ENCODE measurements around the gene SNX15.
A peak's percentile ranks its signal among the peaks of the same experiment; 100 is the strongest.
"Not testable (repeated sequence)": the region's sequence is repeated elsewhere in the genome, so short reads cannot be mapped to it uniquely, and the experiment has no call there.

The SNX15 gene

DNA sequence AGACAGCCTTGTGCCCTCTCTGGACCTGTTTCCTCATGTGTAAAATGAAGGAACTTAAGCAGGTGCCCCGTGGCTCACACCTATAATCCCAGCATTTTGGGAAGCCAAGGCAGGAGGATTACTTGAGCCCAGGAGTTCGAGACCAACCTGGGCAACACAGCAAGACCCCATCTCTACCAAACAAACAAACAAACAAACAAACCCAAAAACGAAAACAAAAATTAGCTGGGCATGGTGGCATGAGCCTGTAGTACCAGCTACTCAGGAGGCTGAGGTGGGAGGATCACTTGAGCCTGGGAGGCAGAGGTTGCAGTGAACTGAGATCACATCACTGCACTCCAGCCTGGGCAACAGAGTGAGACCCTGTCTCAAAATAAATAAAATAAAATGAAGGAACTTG lies 23.3 kb upstream of the SNX15 start:
- not testable (repeated sequence) for H3K9me3 Mint-ChIP-seq

GRCh38 chr11:65008016-65008415 lies 19.2 kb upstream of the SNX15 start:
- Mint-ChIP-seq H3K27ac (no peak overlapping the region), H3K36me3 (ENCODE audit: low read depth) (no peaks in the 10 kb centered on the region), H3K9me3 (no peaks in the 10 kb centered on the region), H3K4me3 (no peak overlapping the region), H3K27me3 (ENCODE audit: low read depth) (no peaks in the 10 kb centered on the region), H3K4me1 (ENCODE audit: low read depth) (peaks cover 3% of the 10 kb centered on the region)

More for the DNA sequence above, 23.3 kb upstream of the SNX15 start:
- H3K4me3 Mint-ChIP-seq; H3K4me1 Mint-ChIP-seq (ENCODE audit: low read depth); H3K27ac Mint-ChIP-seq; H3K27me3 Mint-ChIP-seq (ENCODE audit: low read depth); H3K36me3 Mint-ChIP-seq (ENCODE audit: low read depth): not testable (repeated sequence)

GRCh38 chr11:65008873-65009272 lies 18.4 kb upstream of the SNX15 start:
- H3K27ac Mint-ChIP-seq: no peak overlapping the region
- no peaks in the 10 kb centered on the region for H3K27me3 Mint-ChIP-seq (ENCODE audit: low read depth)
- no peak overlapping the region for H3K4me3 Mint-ChIP-seq
- no peaks in the 10 kb centered on the region for H3K9me3 Mint-ChIP-seq
- H3K4me1 Mint-ChIP-seq (ENCODE audit: low read depth): peaks cover 9% of the 10 kb centered on the region
- no peaks in the 10 kb centered on the region for H3K36me3 Mint-ChIP-seq (ENCODE audit: low read depth)

GRCh38 chr11:65013130-65013887 lies 13.9 kb upstream of the SNX15 start:
- Mint-ChIP-seq H3K4me1 (ENCODE audit: low read depth) (peaks cover 22% of the 10 kb centered on the region), H3K4me3 (peak overlapping the region; percentile 88), H3K36me3 (ENCODE audit: low read depth) (peaks cover 11% of the 10 kb centered on the region), H3K9me3 (no peaks in the 10 kb centered on the region), H3K27ac (peak overlapping the region; percentile 96), H3K27me3 (ENCODE audit: low read depth) (no peaks in the 10 kb centered on the region)

- no peaks in the 10 kb centered on the region for H3K9me3 Mint-ChIP-seq
- peak within 1 kb of the TSS; percentile 96 for H3K27ac Mint-ChIP-seq
- H3K4me3 Mint-ChIP-seq: peak within 1 kb of the TSS; percentile 89
- no peaks in the 10 kb centered on the region for H3K27me3 Mint-ChIP-seq (ENCODE audit: low read depth)
- H3K36me3 Mint-ChIP-seq (ENCODE audit: low read depth): peaks cover 11% of the 10 kb centered on the region
- H3K4me1 Mint-ChIP-seq (ENCODE audit: low read depth): peaks cover 22% of the 10 kb centered on the region
Measured at GRCh38 chr11:65013888-65014725, 13.1 kb upstream of the SNX15 start, which contains the start of gene ARL2. TSS of gene ARL2 (plus strand) at chr11:65014160. CDS start at chr11:65014208, 48 bp downstream.

DNA sequence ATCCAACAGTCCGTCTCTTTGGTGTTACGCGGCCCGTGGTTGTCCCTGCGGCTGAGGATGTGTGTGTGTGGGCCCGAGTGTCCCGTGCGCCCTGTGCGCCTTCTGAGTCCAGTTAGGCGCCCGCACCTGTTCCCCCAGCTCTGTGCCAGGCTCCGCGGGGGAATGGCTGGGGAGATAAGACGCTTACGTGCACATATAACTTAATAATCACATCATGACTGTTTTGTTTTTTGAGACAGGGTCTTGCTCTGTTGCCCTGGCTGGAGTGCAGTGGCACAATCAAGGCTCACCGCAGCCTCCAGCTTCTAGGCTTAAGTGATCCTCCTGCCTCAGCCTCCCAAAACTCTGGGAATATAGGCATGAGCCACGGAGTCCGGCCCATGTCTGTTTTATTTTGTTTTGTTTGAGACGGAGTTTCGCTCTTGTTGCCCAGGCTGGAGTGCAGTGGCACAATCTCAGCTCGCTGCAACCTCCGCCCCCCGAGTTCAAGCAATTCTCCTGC lies 12.5 kb upstream of the SNX15 start:
- Mint-ChIP-seq H3K27ac (peak overlapping the region; percentile 90), H3K4me1 (ENCODE audit: low read depth) (peaks cover 22% of the 10 kb centered on the region), H3K36me3 (ENCODE audit: low read depth) (peaks cover 12% of the 10 kb centered on the region), H3K27me3 (ENCODE audit: low read depth) (no peaks in the 10 kb centered on the region), H3K4me3 (peak overlapping the region; percentile 89), H3K9me3 (no peaks in the 10 kb centered on the region)

DNA sequence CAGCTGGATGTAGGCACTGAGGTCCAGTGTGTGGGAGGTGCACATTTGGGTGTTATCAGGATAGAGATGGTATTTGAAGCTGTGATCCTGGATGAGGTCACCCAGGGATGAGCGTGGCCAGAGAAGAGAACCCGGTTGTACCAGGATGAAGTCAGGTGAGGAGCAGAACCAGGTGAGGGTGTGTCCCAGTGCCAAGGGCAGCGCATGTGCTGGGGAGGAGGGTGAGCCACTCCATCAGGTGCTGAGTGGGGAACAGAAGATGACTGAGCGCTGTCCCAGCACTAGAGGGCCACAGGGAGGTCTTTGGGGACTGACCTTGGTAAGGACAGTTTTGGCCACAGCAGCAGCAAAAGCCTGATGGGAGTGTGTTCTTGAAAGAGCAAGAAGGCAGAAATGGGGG lies 10.5 kb upstream of the SNX15 start:
- H3K9me3 Mint-ChIP-seq: no peaks in the 10 kb centered on the region
- no peaks in the 10 kb centered on the region for H3K27me3 Mint-ChIP-seq (ENCODE audit: low read depth)
- peaks cover 16% of the 10 kb centered on the region for H3K36me3 Mint-ChIP-seq (ENCODE audit: low read depth)
- no peak overlapping the region for H3K4me3 Mint-ChIP-seq
- H3K27ac Mint-ChIP-seq: no peak overlapping the region
- H3K4me1 Mint-ChIP-seq (ENCODE audit: low read depth): peaks cover 22% of the 10 kb centered on the region

GRCh38 chr11:65017937-65018336 lies 9.3 kb upstream of the SNX15 start:
- H3K4me3 Mint-ChIP-seq: no peak overlapping the region
- peaks cover 20% of the 10 kb centered on the region for H3K4me1 Mint-ChIP-seq (ENCODE audit: low read depth)
- H3K27me3 Mint-ChIP-seq (ENCODE audit: low read depth): no peaks in the 10 kb centered on the region
- no peak overlapping the region for H3K27ac Mint-ChIP-seq
- H3K36me3 Mint-ChIP-seq (ENCODE audit: low read depth): peaks cover 18% of the 10 kb centered on the region
- no peaks in the 10 kb centered on the region for H3K9me3 Mint-ChIP-seq

DNA sequence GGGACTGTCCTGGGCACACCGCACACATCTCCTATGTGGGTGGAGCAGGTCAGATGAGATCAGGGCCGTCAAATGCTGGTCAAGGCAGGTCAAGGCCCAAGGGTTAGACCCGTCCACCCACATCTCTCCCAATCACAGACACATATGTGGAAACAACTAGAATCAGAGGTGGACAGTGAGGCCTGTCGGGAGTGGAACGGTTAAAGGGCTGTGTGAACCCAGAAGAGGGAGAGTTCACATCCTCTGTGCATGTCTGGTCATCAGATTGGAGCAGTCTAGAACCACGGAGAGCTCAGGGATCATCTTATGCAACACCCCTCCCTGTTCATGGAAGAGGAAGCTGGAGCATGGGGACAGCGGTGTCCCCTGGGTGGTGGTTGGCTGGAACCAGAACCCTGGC lies 7.4 kb upstream of the SNX15 start:
- Mint-ChIP-seq H3K27me3 (ENCODE audit: low read depth) (no peaks in the 10 kb centered on the region), H3K9me3 (no peaks in the 10 kb centered on the region), H3K4me3 (no peak overlapping the region), H3K4me1 (ENCODE audit: low read depth) (peaks cover 14% of the 10 kb centered on the region), H3K27ac (no peak overlapping the region), H3K36me3 (ENCODE audit: low read depth) (peaks cover 18% of the 10 kb centered on the region)

GRCh38 chr11:65021003-65021402 lies 6.2 kb upstream of the SNX15 start:
- no peaks in the 10 kb centered on the region for H3K27me3 Mint-ChIP-seq (ENCODE audit: low read depth)
- H3K27ac Mint-ChIP-seq: no peak overlapping the region
- no peak overlapping the region for H3K4me3 Mint-ChIP-seq
- peaks cover 18% of the 10 kb centered on the region for H3K36me3 Mint-ChIP-seq (ENCODE audit: low read depth)
- no peaks in the 10 kb centered on the region for H3K9me3 Mint-ChIP-seq
- peaks cover 8% of the 10 kb centered on the region for H3K4me1 Mint-ChIP-seq (ENCODE audit: low read depth)

DNA sequence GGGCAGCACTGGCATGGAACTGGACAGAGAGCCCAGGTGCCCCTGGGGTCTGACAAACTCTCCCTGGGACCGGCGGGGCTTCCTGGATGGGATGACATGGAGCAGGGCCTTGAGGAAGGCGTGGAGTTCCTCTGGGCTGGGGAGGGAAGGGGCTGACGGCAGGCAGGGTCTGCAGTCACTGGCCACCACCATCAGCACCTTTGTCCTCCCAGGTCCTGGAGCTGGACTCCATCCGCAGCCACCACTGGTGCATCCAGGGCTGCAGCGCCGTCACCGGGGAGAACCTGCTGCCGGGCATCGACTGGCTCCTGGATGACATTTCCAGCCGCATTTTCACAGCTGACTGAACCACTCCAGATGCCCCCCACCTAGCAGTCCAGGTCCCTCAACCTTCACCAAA lies 5.7 kb upstream of the SNX15 start:
- Mint-ChIP-seq H3K27me3 (ENCODE audit: low read depth) (no peaks in the 10 kb centered on the region), H3K9me3 (no peaks in the 10 kb centered on the region), H3K36me3 (ENCODE audit: low read depth) (peaks cover 13% of the 10 kb centered on the region), H3K27ac (no peak overlapping the region), H3K4me3 (no peak overlapping the region), H3K4me1 (ENCODE audit: low read depth) (peaks cover 5% of the 10 kb centered on the region)

DNA sequence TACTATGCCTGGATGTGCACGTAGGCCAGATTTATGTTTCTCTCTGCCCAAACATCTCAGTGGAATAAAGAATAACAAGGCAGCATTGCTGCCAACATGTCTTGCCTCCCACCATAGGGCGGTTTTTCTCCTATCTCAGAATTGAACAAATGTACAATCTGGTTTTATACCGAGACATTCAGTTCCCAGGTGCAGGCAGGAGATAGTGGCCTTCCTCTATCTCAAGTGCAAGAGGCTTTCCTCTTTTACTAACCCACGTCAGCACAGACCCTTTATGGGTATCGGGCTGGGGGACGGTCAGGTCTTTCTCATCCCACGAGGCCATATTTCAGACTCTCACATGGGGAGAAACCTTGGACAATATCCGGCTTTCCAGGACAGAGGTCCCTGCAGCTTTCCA lies 3.7 kb upstream of the SNX15 start:
- not testable (repeated sequence) for H3K36me3 Mint-ChIP-seq (ENCODE audit: low read depth); H3K4me3 Mint-ChIP-seq; H3K27me3 Mint-ChIP-seq (ENCODE audit: low read depth); H3K27ac Mint-ChIP-seq; H3K9me3 Mint-ChIP-seq
- peaks cover 12% of the 10 kb centered on the region for H3K4me1 Mint-ChIP-seq (ENCODE audit: low read depth)

GRCh38 chr11:65026810-65027209 lies 429 bp upstream of the SNX15 start:
- Mint-ChIP-seq H3K9me3 (no peaks in the 10 kb centered on the region), H3K27ac (peak overlapping the region; percentile 87), H3K4me1 (ENCODE audit: low read depth) (peaks cover 16% of the 10 kb centered on the region), H3K4me3 (peak overlapping the region; percentile 87), H3K27me3 (ENCODE audit: low read depth) (no peaks in the 10 kb centered on the region), H3K36me3 (ENCODE audit: low read depth) (peaks cover 4% of the 10 kb centered on the region)

DNA sequence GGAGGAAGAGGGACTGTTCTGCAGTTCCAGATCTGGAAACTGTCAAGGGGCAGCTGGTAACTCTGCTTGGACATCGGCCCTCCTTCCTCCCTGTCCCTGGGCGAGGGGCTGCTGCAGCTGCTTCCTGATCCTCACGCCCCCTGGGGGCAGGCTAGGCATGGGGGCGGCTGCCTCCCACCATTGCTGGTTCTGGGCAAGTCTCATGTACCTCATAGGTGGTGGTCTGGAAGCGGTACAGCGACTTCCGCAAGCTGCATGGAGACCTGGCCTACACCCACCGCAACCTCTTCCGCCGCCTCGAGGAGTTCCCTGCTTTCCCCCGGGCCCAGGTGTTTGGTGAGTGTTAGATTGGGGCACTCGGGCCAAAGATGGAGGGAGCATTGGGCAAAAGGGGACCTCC lies 5.0 kb downstream of the SNX15 start:
- Mint-ChIP-seq H3K27ac (no peak overlapping the region), H3K4me1 (ENCODE audit: low read depth) (peaks cover 11% of the 10 kb centered on the region), H3K4me3 (no peak overlapping the region), H3K9me3 (no peaks in the 10 kb centered on the region), H3K27me3 (ENCODE audit: low read depth) (no peaks in the 10 kb centered on the region), H3K36me3 (ENCODE audit: low read depth) (peaks cover 3% of the 10 kb centered on the region)

- no peaks in the 10 kb centered on the region for H3K4me1 Mint-ChIP-seq (ENCODE audit: low read depth)
Measured at GRCh38 chr11:65034423-65034822, 7.2 kb downstream of the SNX15 start.

More at GRCh38 chr11:65034423-65034822, 7.2 kb downstream of the SNX15 start:
- H3K9me3 Mint-ChIP-seq: no peaks in the 10 kb centered on the region
- no peaks in the 10 kb centered on the region for H3K27me3 Mint-ChIP-seq (ENCODE audit: low read depth)
- no peak overlapping the region for H3K27ac Mint-ChIP-seq
- no peak overlapping the region for H3K4me3 Mint-ChIP-seq
- peaks cover 8% of the 10 kb centered on the region for H3K36me3 Mint-ChIP-seq (ENCODE audit: low read depth)
